ENCODE measurements around the gene NYAP1.
"Not testable (repeated sequence)": the region's sequence is repeated elsewhere in the genome, so short reads cannot be mapped to it uniquely, and the experiment has no call there.

- not testable (repeated sequence) for TF ChIP-seq CTCF (conservative IDR thresholded peaks at IDR 0.05; ENCODE audit: low read length); EZH2phosphoT487 (IDR thresholded peaks at IDR 0.05; ENCODE audit: borderline replicate concordance)
Observed at GRCh38 chr7:100523192-100523591, 39.5 kb downstream of the NYAP1 start.

Measured in Loucy (cell line).